NT2/D1 (cell line): Measurements from ENCODE around the gene BCHE.

Experiments
- YY1 ChIP-seq: IDR thresholded peaks from 2 replicates; pipeline ENCODE4 v1.6.1; 2011; ENCODE audit not compliant: insufficient read length, insufficient read depth
- ZNF274 ChIP-seq: IDR thresholded peaks from 2 replicates; pipeline ENCODE4 v1.6.1; 2011; ENCODE audit warnings: mild to moderate bottlenecking, low read depth, low read length

- TF ChIP-seq ZNF274 (no peak), YY1 (no peak)
Observed at GRCh38 chr3:165839296-165840076, 2.3 kb upstream of the BCHE start.
